ENCODE data around the gene CR2.
"Not testable (repeated sequence)": the region's sequence is repeated elsewhere in the genome, so short reads cannot be mapped to it uniquely, and the experiment has no call there.

The CR2 gene

DNA sequence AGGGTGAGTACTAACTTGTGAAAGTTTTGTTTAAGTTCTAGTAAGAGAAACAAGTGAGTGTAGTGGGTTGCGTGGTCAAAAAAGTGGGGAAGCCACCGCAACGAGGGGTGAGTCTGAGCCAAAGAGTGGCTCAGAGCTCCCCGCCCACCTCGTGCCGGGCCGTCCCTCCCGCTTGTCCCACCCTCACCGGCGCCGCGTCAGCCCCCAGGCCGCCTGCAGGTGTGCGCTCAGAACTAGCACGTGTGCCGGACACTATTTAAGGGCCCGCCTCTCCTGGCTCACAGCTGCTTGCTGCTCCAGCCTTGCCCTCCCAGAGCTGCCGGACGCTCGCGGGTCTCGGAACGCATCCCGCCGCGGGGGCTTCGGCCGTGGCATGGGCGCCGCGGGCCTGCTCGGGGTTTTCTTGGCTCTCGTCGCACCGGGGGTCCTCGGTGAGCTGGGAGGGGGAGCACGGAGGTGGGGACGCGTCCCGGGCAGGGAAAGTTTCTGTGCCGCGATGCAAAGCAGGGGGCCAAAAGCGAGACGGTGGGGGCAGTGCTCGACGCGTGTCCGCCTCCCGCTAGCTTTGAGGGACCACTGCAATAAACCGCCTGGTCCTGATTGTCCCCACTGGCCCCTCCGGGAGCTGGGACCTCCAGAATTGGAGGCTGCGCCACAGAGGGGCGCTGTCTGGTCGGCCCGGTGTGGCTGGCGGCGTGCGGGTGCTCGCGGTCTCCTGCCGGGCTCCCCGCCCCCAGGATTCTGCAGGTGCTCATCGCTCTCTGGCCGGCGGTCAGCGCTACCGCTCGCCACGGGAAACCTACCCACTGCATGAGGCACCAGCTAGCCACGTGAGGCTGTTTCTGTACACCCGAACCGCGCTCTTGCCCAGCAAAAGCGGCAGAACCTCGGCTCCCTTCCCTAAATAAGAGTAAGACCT lies at the start of gene CR2:
Gene CR2, plus strand, starts transcription at position 283 of the 919 bp plus-strand sequence. Its CDS starts 91 bp downstream, at position 374.
- peak; percentile 13 for DNase-seq (ENCODE audit: low spot score)

DNA sequence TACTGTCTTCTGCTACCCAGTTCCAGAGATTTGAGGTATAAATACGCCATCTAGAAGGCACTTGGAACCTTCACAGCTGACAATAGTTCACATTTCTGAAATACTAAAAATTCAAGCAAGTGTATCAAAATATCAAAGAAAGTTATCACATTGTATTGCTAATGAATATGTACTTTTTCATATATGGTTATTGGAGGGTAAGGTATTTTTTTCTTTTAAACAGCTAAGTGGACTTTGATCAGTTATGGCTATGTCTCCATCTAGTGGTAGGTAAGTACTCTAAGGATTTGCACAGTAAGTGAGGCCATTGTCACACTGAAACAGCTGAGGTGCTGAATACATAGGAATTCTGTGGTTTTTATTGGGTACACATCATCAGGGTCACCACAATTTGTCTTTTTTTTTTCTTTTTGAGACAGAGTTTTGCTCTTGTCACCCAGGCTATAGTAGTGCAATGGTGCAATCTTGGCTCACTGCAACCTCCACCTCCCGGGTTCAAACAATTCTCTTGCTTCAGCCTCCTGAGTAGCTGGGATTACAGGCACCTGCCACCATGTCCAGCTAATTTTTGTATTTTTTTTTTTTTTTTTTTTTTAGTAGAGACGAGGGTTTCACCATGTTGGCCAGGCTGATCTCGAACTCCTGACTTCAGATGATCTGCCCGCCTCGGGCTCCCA lies 49.1 kb upstream of the CR2 start:
- peak; percentile 60 for DNase-seq (ENCODE audit: low spot score)

GRCh38 chr1:207405814-207406213 lies 48.3 kb upstream of the CR2 start:
- no peak for DNase-seq (ENCODE audit: low spot score)

- DNase-seq (ENCODE audit: low spot score), result no peak
Measured at GRCh38 chr1:207407655-207408260, 46.4 kb upstream of the CR2 start.

DNA sequence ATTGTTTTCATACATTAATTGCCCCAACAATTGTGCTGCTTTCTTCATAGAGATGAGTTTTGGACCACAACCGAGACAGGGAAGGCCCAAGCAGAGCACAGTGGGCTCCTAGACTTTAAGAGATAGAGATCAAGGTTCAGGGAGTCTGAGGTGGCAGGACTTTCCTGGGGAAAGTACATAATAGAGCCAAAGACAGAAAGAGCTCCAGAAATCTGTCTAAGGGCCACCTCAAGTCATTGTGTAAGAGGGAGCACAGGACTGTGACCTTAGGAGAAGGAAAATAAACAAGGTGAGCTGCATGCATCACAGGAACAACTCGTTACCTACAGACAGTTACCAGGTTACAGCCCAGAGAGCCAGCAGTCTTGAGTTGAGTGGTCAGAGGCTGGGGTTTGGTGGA lies 41.3 kb upstream of the CR2 start:
- no peak for DNase-seq (ENCODE audit: low spot score)

- DNase-seq (ENCODE audit: low spot score), result no peak
Measured at GRCh38 chr1:207414606-207415108, 39.5 kb upstream of the CR2 start.

- no peak for DNase-seq (ENCODE audit: low spot score)
Measured at GRCh38 chr1:207417076-207417475, 37.1 kb upstream of the CR2 start.

DNA sequence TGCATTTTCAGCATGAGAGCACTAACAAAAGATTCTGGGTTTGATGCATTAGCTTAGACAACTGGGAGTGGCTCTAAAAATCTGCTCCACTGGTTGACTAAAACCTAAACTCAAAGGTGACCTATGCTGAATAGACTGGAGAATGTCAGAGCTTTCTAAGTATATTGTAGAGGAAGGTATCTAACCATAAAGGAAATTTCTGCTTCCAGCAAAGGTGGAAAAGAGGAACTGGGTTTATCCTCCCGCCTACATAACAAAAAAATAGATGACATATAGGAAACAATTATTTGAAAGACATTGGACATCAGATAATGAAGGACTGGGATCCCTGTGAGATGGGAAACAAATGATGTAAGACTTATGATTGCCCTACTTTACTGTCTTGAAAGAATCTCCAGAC lies 35.8 kb upstream of the CR2 start:
- no peak for DNase-seq (ENCODE audit: low spot score)

DNA sequence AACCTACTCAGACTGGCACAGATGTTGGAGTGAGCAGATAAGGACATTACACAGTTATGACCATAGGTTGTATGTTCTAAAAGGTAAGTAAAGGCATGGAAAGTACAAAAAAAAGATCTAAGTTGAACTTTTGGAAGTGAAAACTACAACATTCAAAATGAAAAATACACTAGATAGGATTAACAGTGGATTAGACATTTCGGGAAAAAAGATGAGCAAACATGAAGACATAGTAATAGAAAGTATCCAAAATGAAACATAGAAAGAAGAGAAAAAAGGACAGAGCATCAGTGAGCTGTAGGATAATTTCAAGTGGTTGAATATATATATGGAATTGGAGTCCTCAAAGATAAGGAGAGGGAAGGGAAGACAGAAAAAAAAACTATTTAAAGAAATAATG lies 34.0 kb upstream of the CR2 start:
- DNase-seq (ENCODE audit: low spot score), result no peak

- DNase-seq (ENCODE audit: low spot score), result no peak
Measured at GRCh38 chr1:207421078-207421477, 33.0 kb upstream of the CR2 start.

DNA sequence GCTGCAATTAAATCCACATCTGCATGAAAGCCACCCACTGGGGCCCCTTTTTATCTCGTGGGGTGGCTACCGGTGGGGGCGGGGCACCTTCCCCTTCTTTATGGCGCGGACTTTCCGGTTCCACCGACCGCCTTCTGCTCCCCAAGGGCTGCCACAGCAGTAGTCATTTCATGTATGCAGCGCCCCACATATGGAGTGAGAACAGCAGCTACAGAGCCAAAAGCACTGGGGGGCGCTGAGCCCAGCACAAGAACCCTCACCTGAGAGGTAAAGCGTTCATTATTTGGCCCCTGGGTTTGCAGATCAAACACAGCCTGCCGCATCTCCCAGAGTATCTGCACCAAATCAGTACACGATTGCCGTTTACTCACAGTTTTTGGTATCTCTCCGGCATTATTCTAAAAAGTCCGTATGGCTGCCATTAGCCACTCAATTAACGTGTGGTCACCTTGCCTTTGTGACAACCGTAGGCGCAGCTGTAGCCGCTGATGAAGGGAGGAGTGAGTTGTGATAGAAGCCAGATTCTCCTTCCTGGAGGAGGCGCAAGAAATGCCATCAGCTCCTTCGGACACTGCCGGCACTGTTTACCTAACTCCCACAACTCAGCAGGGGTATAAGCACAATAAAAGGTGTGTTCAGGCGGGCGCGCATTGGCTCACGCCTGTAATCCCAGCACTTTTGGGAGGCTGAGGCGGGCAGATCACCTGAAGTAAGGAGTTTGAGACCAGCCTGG lies 30.4 kb upstream of the CR2 start:
- no peak for DNase-seq (ENCODE audit: low spot score)

DNA sequence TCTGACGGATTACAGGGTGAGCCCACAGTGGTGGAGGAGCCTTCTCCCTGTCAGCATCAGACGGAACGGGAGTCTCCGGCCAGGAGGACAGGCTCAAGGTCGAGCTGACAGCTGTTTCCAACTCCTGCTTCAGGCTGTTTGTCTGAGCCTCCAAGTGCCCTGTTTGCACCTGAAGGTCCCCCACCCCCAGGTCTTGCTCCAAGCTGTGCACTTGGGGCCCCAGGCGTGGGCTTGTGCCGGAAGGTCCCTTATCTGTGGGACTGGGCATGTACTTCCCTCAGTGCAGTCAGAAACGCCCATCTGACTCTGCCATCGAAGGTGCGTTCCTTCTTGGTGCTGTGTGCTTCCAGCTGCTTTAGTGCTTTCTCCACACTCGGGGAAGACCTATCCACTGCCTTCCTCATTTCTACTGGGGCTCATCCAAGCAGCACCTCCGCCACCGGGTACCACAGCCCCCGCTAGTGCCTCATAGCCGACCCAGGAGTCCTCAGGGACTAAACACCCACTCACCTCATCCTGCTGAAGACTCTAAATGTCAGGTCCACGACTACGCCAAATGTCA lies 29.5 kb upstream of the CR2 start:
- DNase-seq (ENCODE audit: low spot score), result no peak

GRCh38 chr1:207427832-207428585 lies 26.1 kb upstream of the CR2 start:
- no peak for DNase-seq (ENCODE audit: low spot score)

GRCh38 chr1:207428783-207429182 lies 25.3 kb upstream of the CR2 start:
- no peak for DNase-seq (ENCODE audit: low spot score)

DNA sequence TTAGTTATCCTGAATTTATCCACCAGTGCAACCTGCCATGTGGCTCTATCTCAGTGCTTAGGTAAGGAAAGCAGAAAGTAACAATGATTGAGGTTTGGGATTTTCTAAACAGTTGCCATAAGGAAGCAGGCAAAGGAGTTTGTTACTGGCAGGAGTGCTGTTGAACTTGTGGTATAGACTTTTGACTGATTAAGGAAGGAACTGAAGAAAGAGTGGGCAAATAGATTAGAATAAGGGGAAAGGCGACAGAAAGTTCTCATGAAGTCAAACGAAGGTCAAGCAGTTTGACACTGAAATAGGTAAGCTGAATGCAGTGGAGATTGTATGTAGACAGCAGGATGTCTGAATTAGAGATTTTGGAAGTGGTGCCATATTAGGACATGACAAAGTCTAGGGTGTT lies 24.2 kb upstream of the CR2 start:
- DNase-seq (ENCODE audit: low spot score), result no peak

- no peak for DNase-seq (ENCODE audit: low spot score)
Measured at GRCh38 chr1:207430602-207431001, 23.5 kb upstream of the CR2 start.

DNA sequence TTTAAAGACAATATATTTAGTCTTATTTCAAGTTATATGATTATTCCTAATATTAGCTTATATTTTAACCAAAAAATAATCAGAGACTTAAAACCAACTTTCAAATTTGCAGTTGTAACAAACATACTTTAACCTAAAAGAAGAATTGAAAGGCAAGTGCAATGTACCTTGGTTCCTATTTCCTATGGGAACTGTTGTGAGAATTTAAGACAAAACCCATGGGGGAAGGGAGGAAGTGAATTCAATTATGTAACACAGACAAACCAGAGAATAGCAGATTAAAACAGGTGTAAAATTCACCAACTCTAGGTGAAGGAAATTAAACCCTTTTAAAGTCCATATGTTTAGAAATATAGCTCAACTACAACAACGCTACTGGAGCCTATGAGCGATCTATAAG lies 22.6 kb upstream of the CR2 start:
- no peak for DNase-seq (ENCODE audit: low spot score)

DNA sequence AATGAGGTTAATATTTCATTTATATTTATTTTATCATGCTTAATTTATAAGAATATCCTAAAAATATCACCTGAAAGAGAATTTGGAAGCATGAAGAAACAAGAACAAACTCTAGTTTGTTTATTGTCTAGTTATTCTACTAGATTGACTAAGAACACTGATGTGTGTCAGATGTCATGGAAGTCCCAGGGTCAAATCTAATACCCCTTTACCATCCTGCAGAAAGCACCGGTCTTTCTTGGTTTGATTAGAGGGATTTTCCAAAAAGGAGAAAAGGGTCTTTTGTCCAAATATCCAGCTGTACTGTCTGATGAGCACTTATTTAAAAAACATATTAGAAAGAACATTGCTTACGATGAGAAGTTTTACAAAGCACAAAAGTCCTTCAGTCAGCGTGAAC lies 20.7 kb upstream of the CR2 start:
- DNase-seq (ENCODE audit: low spot score), result no peak

DNA sequence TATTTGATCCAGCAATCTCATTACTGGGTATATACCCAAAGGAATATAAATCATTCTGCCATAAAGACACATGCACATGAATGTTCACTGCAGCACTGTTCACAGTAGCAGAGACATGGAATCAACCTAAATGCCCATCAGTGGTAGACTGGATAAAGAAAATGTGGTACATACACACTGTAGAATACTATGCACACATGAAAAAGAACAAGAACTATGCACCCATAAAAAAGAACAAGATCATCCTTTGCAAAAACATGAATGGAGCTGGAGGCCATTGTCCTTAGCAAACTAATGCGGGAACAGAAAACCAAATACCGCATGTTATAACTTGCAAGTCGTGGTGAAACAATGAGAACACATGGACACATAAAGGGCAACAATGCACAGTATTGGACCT lies 17.4 kb upstream of the CR2 start:
- DNase-seq (ENCODE audit: low spot score), result not testable (repeated sequence)

DNA sequence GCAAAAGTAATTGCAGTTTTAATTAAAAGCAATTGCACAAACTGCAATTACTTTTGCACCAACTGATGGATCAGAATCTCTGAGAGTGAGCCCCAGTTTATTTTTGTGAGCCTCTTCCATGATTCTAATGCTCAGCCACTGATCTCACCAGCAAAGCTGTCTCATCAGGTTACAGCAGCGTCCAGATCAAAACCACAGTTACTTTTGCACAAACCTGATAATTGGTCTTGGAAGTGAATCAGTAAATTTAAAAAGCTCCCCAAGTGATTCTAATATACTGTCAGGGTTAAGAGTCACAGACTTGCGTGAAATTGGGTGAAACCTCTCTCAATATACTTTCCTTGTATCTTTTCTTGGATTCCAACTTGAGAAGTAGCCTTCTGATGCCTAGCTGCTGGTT lies 13.5 kb upstream of the CR2 start:
- DNase-seq (ENCODE audit: low spot score), result no peak
